Trophoblast cell (in vitro differentiated cells and primary cell): ENCODE measurements around the gene CASP3.
"Not testable (repeated sequence)": the region's sequence is repeated elsewhere in the genome, so short reads cannot be mapped to it uniquely, and the experiment has no call there.

ENCODE experiments used
- DNase-seq, 2 donors: peaks; one replicate each; pipeline ENCODE4 v3.0.0-alpha.2; 2016
- H2AFZ ChIP-seq: 2 replicates; pipeline ENCODE4 v1.6.1; 2013; ENCODE audit warnings: low read length, moderate library complexity, mild to moderate bottlenecking; ENCODE audit not compliant: insufficient read depth, poor library complexity
- H2AK5ac ChIP-seq: 2 replicates; pipeline ENCODE4 v1.6.1; 2013; ENCODE audit warnings: mild to moderate bottlenecking, low read length
- H2BK120ac ChIP-seq: 2 replicates; pipeline ENCODE4 v1.6.1; 2013; ENCODE audit warnings: low read length, mild to moderate bottlenecking, moderate library complexity; ENCODE audit not compliant: insufficient read depth, poor library complexity
- H2BK12ac ChIP-seq: 2 replicates; pipeline ENCODE4 v1.6.1; 2013; ENCODE audit warnings: mild to moderate bottlenecking, low read length, moderate library complexity
- H2BK5ac ChIP-seq: 2 replicates; pipeline ENCODE4 v1.6.1; 2013; ENCODE audit warnings: low read length, low read depth, moderate library complexity, mild to moderate bottlenecking; ENCODE audit not compliant: poor library complexity
- H3K14ac ChIP-seq: 2 replicates; pipeline ENCODE4 v1.6.1; 2013; ENCODE audit warnings: mild to moderate bottlenecking, low read length
- H3K18ac ChIP-seq: 2 replicates; pipeline ENCODE4 v1.6.1; 2013; ENCODE audit warnings: mild to moderate bottlenecking, low read length
- H3K23ac ChIP-seq: 2 replicates; pipeline ENCODE4 v1.6.1; 2013; ENCODE audit warnings: low read length
- H3K27ac ChIP-seq: 2 replicates; pipeline ENCODE4 v1.5.1; 2013; ENCODE audit warnings: low read depth, mild to moderate bottlenecking, inconsistent platforms, low read length, moderate library complexity
- H3K27me3 ChIP-seq: 2 replicates; pipeline ENCODE4 v1.6.1; 2013; ENCODE audit warnings: inconsistent platforms, mild to moderate bottlenecking, low read length, moderate library complexity; ENCODE audit not compliant: insufficient read depth
- H3K36me3 ChIP-seq, 2 experiments: 1 replicate in 1 of 2; 2 replicates in 1 of 2; pipeline ENCODE4 v1.6.1; 2013; ENCODE audit warnings: low read length in 2 of 2, mild to moderate bottlenecking in 2 of 2, moderate library complexity in 1 of 2; ENCODE audit not compliant: insufficient read depth in 2 of 2, control insufficient read depth in 1 of 2
- H3K4ac ChIP-seq: 2 replicates; pipeline ENCODE4 v1.6.1; 2013; ENCODE audit warnings: low read depth, mild to moderate bottlenecking, low read length, moderate library complexity
- H3K4me1 ChIP-seq, 2 experiments: 1 replicate in 1 of 2; 2 replicates in 1 of 2; pipeline ENCODE4 v1.6.1; 2013; ENCODE audit warnings: low read length in 2 of 2, mild to moderate bottlenecking in 2 of 2, moderate library complexity in 1 of 2; ENCODE audit not compliant: insufficient read depth in 2 of 2, control insufficient read depth in 1 of 2
- H3K4me2 ChIP-seq: 2 replicates; pipeline ENCODE4 v1.6.1; 2013; ENCODE audit warnings: inconsistent platforms, mild to moderate bottlenecking, low read length, moderate library complexity
- H3K4me3 ChIP-seq: 2 replicates; pipeline ENCODE4 v1.5.1; 2013; ENCODE audit warnings: mild to moderate bottlenecking, low read depth, low read length, inconsistent platforms
- H3K79me1 ChIP-seq: one replicate; pipeline ENCODE4 v1.6.1; 2013; ENCODE audit warnings: low read length
- H3K79me2 ChIP-seq: 2 replicates; pipeline ENCODE4 v1.6.1; 2013; ENCODE audit warnings: low read length, mild to moderate bottlenecking; ENCODE audit not compliant: control insufficient read depth, insufficient read depth, poor library complexity
- H3K9ac ChIP-seq: 2 replicates; pipeline ENCODE4 v1.6.1; 2013; ENCODE audit warnings: mild to moderate bottlenecking, low read length
- H3K9me3 ChIP-seq: 2 replicates; pipeline ENCODE4 v1.6.1; 2013; ENCODE audit warnings: low read depth, mild to moderate bottlenecking, control low read depth, inconsistent platforms, low read length; ENCODE audit not compliant: insufficient read depth
- H4K12ac ChIP-seq: 2 replicates; pipeline ENCODE4 v1.6.1; 2013; ENCODE audit warnings: low read depth, mild to moderate bottlenecking, low read length, moderate library complexity
- H4K8ac ChIP-seq: 2 replicates; pipeline ENCODE4 v1.6.1; 2013; ENCODE audit warnings: low read depth, mild to moderate bottlenecking, low read length, moderate library complexity
- H4K91ac ChIP-seq: one replicate; pipeline ENCODE4 v1.6.1; 2013; ENCODE audit warnings: low read depth, mild to moderate bottlenecking, low read length, moderate library complexity
- whole genome bisulfite sequencing: extraction: QIAGEN DNeasy Blood & Tissue Kit; methylation state at CpG from one replicate; pipeline ENCODE4 v1.1.7; 2013; ENCODE audit warnings: missing lambda C conversion rate; ENCODE audit not compliant: insufficient read length, insufficient coverage; ENCODE audit errors: extremely low coverage; 5-methylcytosine and 5-hydroxymethylcytosine counted together

Gene CASP3

DNA sequence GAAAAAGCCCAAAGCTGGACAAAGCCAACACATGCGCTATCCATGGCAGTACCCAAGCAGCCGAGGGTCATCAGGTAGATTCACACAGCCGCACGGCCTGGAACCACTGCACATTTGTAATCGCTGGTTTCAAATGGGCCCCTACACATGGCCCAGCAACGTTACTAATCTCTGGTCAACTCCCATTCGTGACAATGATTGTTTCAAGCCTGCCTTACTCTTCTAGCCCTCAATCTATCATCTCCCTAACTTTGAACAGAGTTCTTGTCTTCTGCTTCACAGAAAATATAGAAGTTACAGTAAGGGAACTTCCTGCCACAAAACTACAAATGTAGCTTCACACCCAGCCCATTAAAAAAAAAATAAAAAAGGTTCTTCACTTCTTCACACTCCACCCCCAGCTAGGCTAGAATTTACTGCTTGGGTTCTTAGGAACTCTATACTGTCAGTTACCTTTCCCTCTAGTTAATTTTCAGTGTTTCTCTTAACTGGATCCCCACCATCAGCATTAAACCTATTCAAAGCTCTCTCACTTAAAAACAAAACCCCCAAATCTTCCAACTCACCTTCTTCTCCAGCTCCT, 24.2 kb downstream of the CASP3 start:
- H2BK5ac ChIP-seq, result no peak overlapping the region
- peak overlapping the region; percentile 51 for H4K91ac ChIP-seq
- no peak overlapping the region for H2AK5ac ChIP-seq
- H3K14ac ChIP-seq, result peak overlapping the region; percentile 70
- H3K27ac ChIP-seq, result no peak overlapping the region
- H3K4me1 ChIP-seq, result peaks cover 6 to 7% of the 10 kb centered on the region in 2 experiments
- no peak overlapping the region for H3K18ac ChIP-seq
- H3K4me2 ChIP-seq, result peak overlapping the region; percentile 48
- H4K12ac ChIP-seq, result no peak overlapping the region
- H3K36me3 ChIP-seq, result peaks cover 5% of the 10 kb centered on the region in 2 experiments
- H2BK120ac ChIP-seq, result peak overlapping the region; percentile 11
- H2BK12ac ChIP-seq, result peak overlapping the region; percentile 52
- no peak overlapping the region for H3K23ac ChIP-seq
- H3K9ac ChIP-seq, result no peak overlapping the region
- no peaks in the 10 kb centered on the region for H3K9me3 ChIP-seq
- no peak overlapping the region for H4K8ac ChIP-seq
- no peaks in the 10 kb centered on the region for H3K27me3 ChIP-seq
- H2AFZ ChIP-seq, result no peak overlapping the region
- no peak for DNase-seq
- peaks cover 1% of the 10 kb centered on the region for H3K79me2 ChIP-seq
- no peaks in the 10 kb centered on the region for H3K79me1 ChIP-seq
- H3K4me3 ChIP-seq, result no peak overlapping the region
- H3K4ac ChIP-seq, result no peak overlapping the region
- WGBS, result no CpG with 5 or more reads among the region's 7 CpGs

DNA sequence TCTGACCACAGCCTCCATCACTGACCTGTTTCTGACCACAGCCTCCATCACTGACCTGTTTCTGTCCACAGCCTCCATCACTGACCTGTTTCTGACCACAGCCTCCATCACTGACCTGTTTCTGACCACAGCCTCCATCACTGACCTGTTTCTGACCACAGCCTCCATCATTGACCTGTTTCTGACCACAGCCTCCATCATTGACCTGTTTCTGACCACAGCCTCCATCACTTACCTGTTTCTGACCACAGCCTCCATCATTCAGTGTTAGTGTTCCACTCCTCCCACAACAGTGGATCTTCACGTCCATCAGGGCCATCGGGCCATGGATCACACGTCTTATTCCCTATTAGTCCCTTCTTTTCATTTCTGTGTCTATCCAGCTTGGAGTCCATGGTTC, 24.7 kb downstream of the CASP3 start:
- H3K79me1 ChIP-seq, H2AFZ ChIP-seq, H3K23ac ChIP-seq, H3K27me3 ChIP-seq, H3K14ac ChIP-seq, H3K27ac ChIP-seq, H4K8ac ChIP-seq, H3K36me3 ChIP-seq, H2BK5ac ChIP-seq, H3K4me3 ChIP-seq, H3K4me1 ChIP-seq, H3K18ac ChIP-seq, H2AK5ac ChIP-seq, H3K9me3 ChIP-seq, H4K91ac ChIP-seq, H3K9ac ChIP-seq, H3K4me2 ChIP-seq, H3K79me2 ChIP-seq, H2BK12ac ChIP-seq, H4K12ac ChIP-seq, H2BK120ac ChIP-seq, H3K4ac ChIP-seq, DNase-seq: not testable (repeated sequence)
- no CpG with 5 or more reads among the region's 3 CpGs for WGBS

DNA sequence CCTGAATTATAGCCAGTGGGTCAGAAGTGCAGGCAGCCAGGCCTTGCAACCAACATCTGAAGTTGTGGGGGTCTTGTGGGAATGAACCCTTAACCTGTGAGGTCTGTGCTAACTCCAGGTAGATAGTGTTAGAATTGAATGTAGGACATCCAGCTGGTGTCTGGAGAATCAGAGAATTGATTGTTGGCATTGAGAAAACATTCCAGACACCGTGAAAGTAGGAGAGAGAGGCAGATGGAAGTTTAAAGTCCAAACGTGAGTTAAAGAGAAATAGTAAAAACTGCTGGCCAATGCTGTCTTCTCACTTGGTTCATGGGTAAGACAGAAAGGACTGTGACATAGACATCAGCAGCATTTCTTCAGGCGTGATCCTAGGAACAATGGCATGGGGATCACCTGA, 27.7 kb downstream of the CASP3 start:
- Histone ChIP-seq H3K4me3 (no peak overlapping the region), H2AFZ (no peak overlapping the region), H3K14ac (no peak overlapping the region), H3K4me2 (no peak overlapping the region), H3K36me3 (peaks cover 0 to 2% of the 10 kb centered on the region in 2 experiments), H4K91ac (no peak overlapping the region), H3K18ac (no peak overlapping the region), H2BK5ac (no peak overlapping the region), H3K27me3 (no peaks in the 10 kb centered on the region), H3K4me1 (peaks cover 6 to 7% of the 10 kb centered on the region in 2 experiments), H3K9me3 (peaks cover 2% of the 10 kb centered on the region), H2AK5ac (no peak overlapping the region), H3K79me2 (peaks cover 1% of the 10 kb centered on the region), H3K4ac (no peak overlapping the region), H2BK12ac (no peak overlapping the region), H4K8ac (no peak overlapping the region), H3K9ac (no peak overlapping the region), H3K79me1 (no peaks in the 10 kb centered on the region), H2BK120ac (no peak overlapping the region), H3K23ac (no peak overlapping the region), H3K27ac (no peak overlapping the region), H4K12ac (no peak overlapping the region)
- no CpG with 5 or more reads among the region's 3 CpGs for WGBS
- DNase-seq, result no peak

DNA sequence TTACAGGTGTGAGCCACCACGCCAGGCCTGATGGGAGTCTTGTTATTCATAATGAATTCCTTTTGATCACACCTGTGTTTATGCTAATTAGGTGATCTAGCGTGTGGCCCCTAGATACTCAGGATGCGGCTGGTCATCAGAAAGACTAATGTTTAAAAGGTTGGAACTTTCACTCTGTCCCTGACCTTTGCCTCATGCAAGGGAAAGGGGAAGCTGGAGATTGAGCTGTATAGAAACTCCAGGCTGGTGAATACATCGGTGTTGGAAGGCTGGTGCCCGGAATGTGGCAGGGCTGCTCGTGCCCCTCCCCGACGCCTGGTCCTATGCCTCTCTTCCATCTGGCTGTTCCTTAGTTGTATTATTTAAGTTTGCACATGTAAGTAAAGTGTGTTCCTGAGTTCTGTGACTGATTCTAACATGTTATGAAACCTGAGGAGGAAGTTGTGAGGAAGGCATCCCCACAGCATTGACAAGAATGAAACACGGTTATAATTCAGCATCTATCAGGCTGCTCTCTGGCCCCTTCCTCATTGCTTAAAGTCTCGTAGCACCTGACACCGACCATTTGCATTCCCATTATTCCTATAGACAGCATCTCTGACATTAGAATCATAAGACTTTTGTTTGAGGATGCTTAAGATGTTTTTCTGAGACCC, 28.9 kb downstream of the CASP3 start:
- Histone ChIP-seq H3K23ac (no peak overlapping the region), H2BK12ac (no peak overlapping the region), H2AFZ (no peak overlapping the region), H3K14ac (no peak overlapping the region), H3K27me3 (no peaks in the 10 kb centered on the region), H3K18ac (no peak overlapping the region), H4K12ac (no peak overlapping the region), H3K9ac (no peak overlapping the region), H4K8ac (no peak overlapping the region), H4K91ac (no peak overlapping the region), H3K4me1 (peaks cover 2% of the 10 kb centered on the region in 2 experiments), H3K4ac (no peak overlapping the region), H3K79me1 (no peaks in the 10 kb centered on the region), H3K79me2 (peaks cover 1% of the 10 kb centered on the region), H2BK120ac (no peak overlapping the region), H3K4me3 (no peak overlapping the region), H3K9me3 (peaks cover 2% of the 10 kb centered on the region), H3K27ac (no peak overlapping the region), H2BK5ac (no peak overlapping the region), H3K36me3 (peaks cover 0 to 2% of the 10 kb centered on the region in 2 experiments), H3K4me2 (no peak overlapping the region), H2AK5ac (no peak overlapping the region)
- no CpG with 5 or more reads among the region's 11 CpGs for WGBS
- no peak for DNase-seq
